ENCODE results near the gene TTLL5. TPM values are rescaled to one million over a fixed set of nuclear protein-coding genes. Genes with fewer than 3 reads are reported as not detected.

Gene TTLL5
- total RNA-seq, 1 experiment from 2014 or later, result 34.7 TPM

DNA sequence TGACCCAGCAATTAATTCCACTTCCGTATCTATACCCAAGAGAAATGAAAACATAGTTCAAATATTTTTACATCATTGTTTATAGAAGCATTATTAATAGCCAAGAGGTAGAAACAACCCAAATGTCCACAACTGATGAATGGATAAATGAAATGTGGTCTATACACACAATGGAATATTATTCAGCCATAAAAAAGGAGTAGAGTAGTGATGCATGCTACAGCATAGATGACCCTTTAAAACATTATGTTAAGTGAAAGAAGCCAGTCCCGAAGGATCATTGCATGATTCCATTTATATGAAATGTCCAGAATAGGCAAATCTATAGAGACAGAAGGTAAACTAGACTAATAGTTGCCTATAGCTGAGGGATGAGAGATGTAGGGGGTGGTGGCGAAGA is 291.4 kb downstream of the TTLL5 start:
- Histone ChIP-seq H3K27ac (ENCODE audit: low read length) (no peak overlapping the region), H3K79me2 (ENCODE audit: low read length) (no peaks in the 10 kb centered on the region), H3F3A (ENCODE audit: low read length, unreplicated experiment) (no peaks in the 10 kb centered on the region), H4K20me1 (ENCODE audit: low read length) (no peaks in the 10 kb centered on the region), H3K9ac (ENCODE audit: low read length) (no peak overlapping the region), H3K9me3 (ENCODE audit: low read length) (no peaks in the 10 kb centered on the region), H3K9me2 (replicated peaks; ENCODE audit: low read length) (no peaks in the 10 kb centered on the region), H3K4me2 (ENCODE audit: low read length) (no peak overlapping the region), H3K4me1 (ENCODE audit: insufficient read depth, low read length) (no peaks in the 10 kb centered on the region), H3K27me3 (ENCODE audit: low read length) (no peaks in the 10 kb centered on the region), H3K36me3 (ENCODE audit: low read depth, low read length) (no peaks in the 10 kb centered on the region), H2AFZ (ENCODE audit: low read length) (no peak overlapping the region), H3K4me3 (ENCODE audit: low read length) (no peak overlapping the region)
- intact Hi-C loops (cut with micrococcal nuclease), result no loop called here
- DNase-seq, result no peak
- POLR2A ChIA-PET (ENCODE audit: unreplicated experiment), result no interaction called here
- TF ChIP-seq, protein P1, sequence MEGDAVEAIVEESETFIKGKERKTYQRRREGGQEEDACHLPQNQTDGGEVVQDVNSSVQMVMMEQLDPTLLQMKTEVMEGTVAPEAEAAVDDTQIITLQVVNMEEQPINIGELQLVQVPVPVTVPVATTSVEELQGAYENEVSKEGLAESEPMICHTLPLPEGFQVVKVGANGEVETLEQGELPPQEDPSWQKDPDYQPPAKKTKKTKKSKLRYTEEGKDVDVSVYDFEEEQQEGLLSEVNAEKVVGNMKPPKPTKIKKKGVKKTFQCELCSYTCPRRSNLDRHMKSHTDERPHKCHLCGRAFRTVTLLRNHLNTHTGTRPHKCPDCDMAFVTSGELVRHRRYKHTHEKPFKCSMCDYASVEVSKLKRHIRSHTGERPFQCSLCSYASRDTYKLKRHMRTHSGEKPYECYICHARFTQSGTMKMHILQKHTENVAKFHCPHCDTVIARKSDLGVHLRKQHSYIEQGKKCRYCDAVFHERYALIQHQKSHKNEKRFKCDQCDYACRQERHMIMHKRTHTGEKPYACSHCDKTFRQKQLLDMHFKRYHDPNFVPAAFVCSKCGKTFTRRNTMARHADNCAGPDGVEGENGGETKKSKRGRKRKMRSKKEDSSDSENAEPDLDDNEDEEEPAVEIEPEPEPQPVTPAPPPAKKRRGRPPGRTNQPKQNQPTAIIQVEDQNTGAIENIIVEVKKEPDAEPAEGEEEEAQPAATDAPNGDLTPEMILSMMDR (conservative IDR thresholded peaks at IDR 0.05; ENCODE audit: low read depth, low read length), result no peak
- TF ChIP-seq EZH2phosphoT487 (IDR thresholded peaks at IDR 0.05; ENCODE audit: borderline replicate concordance, low read length), result no peak
- no peak for TF ChIP-seq EZH2 (IDR thresholded peaks at IDR 0.05; ENCODE audit: low read length, unreplicated experiment)
- ATAC-seq, result no peak
- BruUV-seq (replicated peaks), result no TSS peak
- CTCF ChIA-PET, result no interaction called here

DNA sequence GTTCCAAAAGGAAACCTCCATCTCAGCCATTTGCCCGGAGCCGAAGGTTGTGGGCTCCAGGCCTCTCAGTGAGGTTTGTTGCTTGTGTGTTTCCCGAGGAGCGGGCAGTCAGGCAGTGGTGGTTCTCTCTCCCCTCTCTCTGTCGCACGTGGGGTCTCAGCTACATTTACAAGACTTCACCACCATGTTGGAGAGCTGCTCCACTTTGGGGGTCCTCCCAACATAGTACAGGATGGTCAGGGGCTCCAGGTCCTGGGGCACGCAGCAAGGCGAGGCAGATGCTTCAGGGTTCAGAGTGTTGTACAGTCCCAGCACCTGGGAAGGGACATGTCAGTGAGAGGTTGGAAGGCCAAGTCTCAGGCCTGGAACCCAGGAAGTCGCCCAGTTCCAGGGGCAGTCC is 298.0 kb downstream of the TTLL5 start:
- intact Hi-C loops (cut with micrococcal nuclease), result no loop called here
- no TSS peak for BruUV-seq (replicated peaks)
- no peak for ATAC-seq

DNA sequence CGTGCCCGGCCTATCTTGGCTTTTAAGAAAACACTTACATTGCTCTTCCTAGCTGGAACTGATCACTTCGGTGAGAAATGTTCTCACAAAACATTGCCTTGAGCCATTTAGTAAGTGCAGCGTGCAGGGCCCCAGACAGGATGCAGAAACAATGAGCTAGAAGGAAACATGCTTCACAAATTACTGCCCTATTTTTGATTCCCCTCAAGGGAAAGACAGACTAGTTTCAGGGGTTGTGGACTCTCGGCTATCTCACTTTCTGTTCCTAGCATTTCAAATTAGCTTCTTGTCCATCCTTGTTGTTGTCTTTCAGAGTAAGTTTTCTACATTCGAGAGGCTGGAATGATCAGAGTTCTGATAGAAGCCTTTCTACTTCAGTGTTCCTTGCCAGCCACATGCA is 299.2 kb downstream of the TTLL5 start:
- DNase-seq, result no peak
- Histone ChIP-seq H3K9ac (ENCODE audit: low read length) (no peak overlapping the region), H3K79me2 (ENCODE audit: low read length) (no peaks in the 10 kb centered on the region), H3K27ac (ENCODE audit: low read length) (no peak overlapping the region), H3K4me1 (ENCODE audit: insufficient read depth, low read length) (no peaks in the 10 kb centered on the region), H4K20me1 (ENCODE audit: low read length) (no peaks in the 10 kb centered on the region), H3K27me3 (ENCODE audit: low read length) (no peaks in the 10 kb centered on the region), H3K4me2 (ENCODE audit: low read length) (no peak overlapping the region), H3K9me2 (replicated peaks; ENCODE audit: low read length) (no peaks in the 10 kb centered on the region), H3F3A (ENCODE audit: low read length, unreplicated experiment) (no peaks in the 10 kb centered on the region), H3K9me3 (ENCODE audit: low read length) (no peaks in the 10 kb centered on the region), H3K4me3 (ENCODE audit: low read length) (no peak overlapping the region), H2AFZ (ENCODE audit: low read length) (no peak overlapping the region), H3K36me3 (ENCODE audit: low read depth, low read length) (no peaks in the 10 kb centered on the region; the same call in 1 of the 2 replicates)
- TF ChIP-seq, protein P1 (conservative IDR thresholded peaks at IDR 0.05; ENCODE audit: low read depth, low read length), result no peak
- no peak for TF ChIP-seq EZH2 (IDR thresholded peaks at IDR 0.05; ENCODE audit: low read length, unreplicated experiment)
- TF ChIP-seq EZH2phosphoT487 (IDR thresholded peaks at IDR 0.05; ENCODE audit: borderline replicate concordance, low read length), result no peak
- intact Hi-C loops (cut with micrococcal nuclease), result no loop called here
- BruUV-seq (replicated peaks), result no TSS peak
- ChIA-PET CTCF (no interaction called here), POLR2A (ENCODE audit: unreplicated experiment) (no interaction called here)
- no peak for ATAC-seq

More for the DNA sequence above, 298.0 kb downstream of the TTLL5 start:
- Histone ChIP-seq H3K4me2 (ENCODE audit: low read length) (no peak overlapping the region), H3K27ac (ENCODE audit: low read length) (no peak overlapping the region), H2AFZ (ENCODE audit: low read length) (no peak overlapping the region), H3K4me1 (ENCODE audit: insufficient read depth, low read length) (no peaks in the 10 kb centered on the region), H3K9ac (ENCODE audit: low read length) (no peak overlapping the region), H3K79me2 (ENCODE audit: low read length) (no peaks in the 10 kb centered on the region), H3K4me3 (ENCODE audit: low read length) (no peak overlapping the region), H3K27me3 (ENCODE audit: low read length) (no peaks in the 10 kb centered on the region), H3K9me2 (replicated peaks; ENCODE audit: low read length) (no peaks in the 10 kb centered on the region), H3K36me3 (ENCODE audit: low read depth, low read length) (no peaks in the 10 kb centered on the region; the same call in 1 of the 2 replicates), H3F3A (ENCODE audit: low read length, unreplicated experiment) (no peaks in the 10 kb centered on the region), H4K20me1 (ENCODE audit: low read length) (no peaks in the 10 kb centered on the region), H3K9me3 (ENCODE audit: low read length) (no peaks in the 10 kb centered on the region)
- ChIA-PET POLR2A (ENCODE audit: unreplicated experiment) (no interaction called here), CTCF (no interaction called here)
- DNase-seq, result no peak
- TF ChIP-seq EZH2 (IDR thresholded peaks at IDR 0.05; ENCODE audit: low read length, unreplicated experiment) (no peak), EZH2phosphoT487 (IDR thresholded peaks at IDR 0.05; ENCODE audit: borderline replicate concordance, low read length) (no peak)
- TF ChIP-seq, protein P1 (conservative IDR thresholded peaks at IDR 0.05; ENCODE audit: low read depth, low read length), result no peak

All from PC-3 (cell line).